ENCODE results near the gene GMPPA. TPM values are rescaled to one million over a fixed set of nuclear protein-coding genes. Genes with fewer than 3 reads are reported as not detected.

Gene GMPPA
- total and polyA plus RNA-seq, 9 of the 15 experiments (the other 6 are each of a cell fraction or from before 2014, with no cell fraction given), result 7.0 to 101 (median 66.7) TPM

GRCh38 chr2:219523031-219523671, 24.5 kb downstream of the GMPPA start (continued):
- peak; percentile 81 for TF ChIP-seq SPI1 (IDR thresholded peaks at IDR 0.05; ENCODE audit: borderline replicate concordance, low read depth, low read length)
- TF ChIP-seq TCFL5 (CRISPR knock-in tag; conservative IDR thresholded peaks at IDR 0.05), result no peak
- no peak for TF ChIP-seq SLC30A9 (CRISPR knock-in tag; IDR thresholded peaks at IDR 0.05)
- TF ChIP-seq EGR1 (conservative IDR thresholded peaks at IDR 0.05), result no peak
- TF ChIP-seq ETV6 (IDR thresholded peaks at IDR 0.05; ENCODE audit: borderline replicate concordance in 1 of 2, low read depth in 2 of 2, low read length in 1 of 2), result no peak
- TF ChIP-seq ETV6 (CRISPR knock-in tag; IDR thresholded peaks at IDR 0.05; ENCODE audit: borderline replicate concordance), result no peak
- no peak for TF ChIP-seq CREM (IDR thresholded peaks at IDR 0.05; ENCODE audit: low read depth)
- 0 out of 2 replicates have a peak, but pooled peaks have one; percentile 52 for TF ChIP-seq DMBX1 (CRISPR knock-in tag; IDR thresholded peaks at IDR 0.05; ENCODE audit: borderline replicate concordance)

- Histone ChIP-seq H3K9me1 (ENCODE audit: control insufficient read depth, insufficient read depth, low read length) (no peaks in the 10 kb centered on the region), H3K27ac (ENCODE audit: extremely low read depth, low read depth, low read length) (no peak overlapping the region), H3K4me2 (ENCODE audit: insufficient read depth, low read length) (no peak overlapping the region), H3K79me2 (ENCODE audit: control insufficient read depth, insufficient read depth, low read length) (peaks cover 79% of the 10 kb centered on the region), H3K9me3 (replicated peaks; ENCODE audit: control insufficient read depth, insufficient read depth, low read depth, low read length) (no peaks in the 10 kb centered on the region), H2AFZ (ENCODE audit: low read depth, low read length) (no peak overlapping the region), H3K36me3 (ENCODE audit: control insufficient read depth, insufficient read depth, low read length) (peaks cover 29% of the 10 kb centered on the region; the same call in 2 of the 3 replicates), H3K27me3 (ENCODE audit: control insufficient read depth in 2 of 2, insufficient read depth in 2 of 2, low read length in 2 of 2) (no peaks in the 10 kb centered on the region), H3K4me3 (no peak overlapping the region), H3K4me1 (replicated peaks in 1 of 2; ENCODE audit: control insufficient read depth in 2 of 2, insufficient read depth in 2 of 2, low read length in 2 of 2) (peaks cover 85 to 91% of the 10 kb centered on the region in 2 experiments), H3K9ac (ENCODE audit: insufficient read depth in 1 of 2, low read depth in 2 of 2, low read length in 2 of 2) (no peak overlapping the region), H4K20me1 (replicated peaks; ENCODE audit: control insufficient read depth, insufficient read depth, low read length) (no peaks in the 10 kb centered on the region)
- WGBS (ENCODE audit: insufficient coverage, low coverage, missing lambda C conversion rate), result 75% methylated on average over 2 of the region's 2 CpGs
- TF ChIP-seq CCAR2 (IDR thresholded peaks at IDR 0.05; ENCODE audit: low read depth, low read length) (no peak), RCOR1 (IDR thresholded peaks at IDR 0.05; ENCODE audit: borderline replicate concordance in 1 of 2, low read depth in 2 of 2, low read length in 2 of 2) (peak in 1 of 2 experiments; percentile 26; a peak in 1 of 4 replicates), FOXP4 (CRISPR knock-in tag; IDR thresholded peaks at IDR 0.05; ENCODE audit: borderline replicate concordance) (no peak), BCOR (IDR thresholded peaks at IDR 0.05) (peak; percentile 70), ZNF165 (CRISPR knock-in tag; IDR thresholded peaks at IDR 0.05; ENCODE audit: borderline replicate concordance) (no peak), RBM25 (IDR thresholded peaks at IDR 0.05; ENCODE audit: low read depth, low read length, severe bottlenecking) (peak; percentile 88), ZNF395 (CRISPR knock-in tag; IDR thresholded peaks at IDR 0.05) (0 out of 2 replicates have a peak, but pooled peaks have one; percentile 42), KDM1A (IDR thresholded peaks at IDR 0.05) (peak; percentile 20 to 67; a peak in 3 of 4 replicates), ADNP (tag; IDR thresholded peaks at IDR 0.05) (peak; percentile 57; the same call in 1 of the 2 replicates)
- DNase-seq (ENCODE audit: extremely low read depth in 1 of 4, low spot score in 3 of 4) (no peak), ATAC-seq (no peak), FAIRE-seq (no peak)
- BruUV-seq (replicated peaks), result no TSS peak
- ChIA-PET CTCF (ENCODE audit: low intra/inter-chr PET ratio) (no interaction called here), POLR2A (no interaction called here)
- intact Hi-C loops (cut with micrococcal nuclease), result no loop called here
- in situ Hi-C loops (cut with MboI), result loop anchor here (5.0 to 10.0 kb wide), 2 partner anchors 33 to 50 kb away; no protein-coding TSS in a partner anchor
These were observed 26.1 kb downstream of the GMPPA start for GRCh38 chr2:219524817-219525216.

All from K562 (cell line).